Measurements from ENCODE around the gene GATB. TPM values are rescaled to one million over a fixed set of nuclear protein-coding genes. Genes with fewer than 3 reads are reported as not detected.
A peak's percentile ranks its signal among the peaks of the same experiment; 100 is the strongest.

The GATB gene
- total RNA-seq, 4 donors from 2014 or later, result 26.6 to 49.2 (median 32.6) TPM

GRCh38 chr4:151669990-151670389, 90.8 kb downstream of the GATB start:
- TF ChIP-seq CTCF (IDR thresholded peaks at IDR 0.05) (no peak), EP300 (IDR thresholded peaks at IDR 0.05) (no peak), POLR2A (IDR thresholded peaks at IDR 0.05) (no peak)
- WGBS, 2 donors, result 88% methylated on average over 9 of the region's 9 CpGs
- Histone ChIP-seq H3K27ac (peak overlapping the region in 1 of 4 donors; percentile 62), H3K4me3 (no peak overlapping the region), H3K4me1 (peaks cover 0 to 13% (median 0%) of the 10 kb centered on the region in 4 donors), H3K9me3 (no peaks in the 10 kb centered on the region), H3K27me3 (no peaks in the 10 kb centered on the region), H3K36me3 (peaks cover 0 to 18% (median 0%) of the 10 kb centered on the region in 3 donors)
- DNase-seq (ENCODE audit: low spot score in 2 of 2), result no peak

- WGBS, 2 donors, result 55 to 68% methylated on average over 4 of the region's 4 CpGs
- H3K36me3 ChIP-seq, result peaks cover 0 to 29% (median 0%) of the 10 kb centered on the region in 3 donors
Observed at GRCh38 chr4:151668689-151669402, 92.0 kb downstream of the GATB start.

GRCh38 chr4:151667666-151668065, 93.1 kb downstream of the GATB start:
- TF ChIP-seq POLR2A (IDR thresholded peaks at IDR 0.05), result no peak
- TF ChIP-seq CTCF (IDR thresholded peaks at IDR 0.05), result no peak
- TF ChIP-seq EP300 (IDR thresholded peaks at IDR 0.05), result no peak
- peak overlapping the region in 2 of 4 donors; percentile 33 to 62 for H3K27ac ChIP-seq
- H3K4me3 ChIP-seq, result no peak overlapping the region
- no peak for DNase-seq (ENCODE audit: low spot score in 2 of 2)
- H3K9me3 ChIP-seq, result no peaks in the 10 kb centered on the region
- H3K27me3 ChIP-seq, result no peaks in the 10 kb centered on the region
- peaks cover 0 to 31% (median 0%) of the 10 kb centered on the region in 3 donors for H3K36me3 ChIP-seq
- 86 to 87% methylated on average over 4 of the region's 4 CpGs for WGBS, 2 donors
- no peaks in the 10 kb centered on the region for H3K4me1 ChIP-seq

More at GRCh38 chr4:151668689-151669402, 92.0 kb downstream of the GATB start:
- Histone ChIP-seq H3K27me3 (no peaks in the 10 kb centered on the region), H3K9me3 (no peaks in the 10 kb centered on the region), H3K4me3 (no peak overlapping the region), H3K27ac (peak overlapping the region in 3 of 4 donors; percentile 25 to 62 (median 29)), H3K4me1 (peaks cover 0 to 1% (median 0%) of the 10 kb centered on the region in 4 donors)
- TF ChIP-seq EP300 (IDR thresholded peaks at IDR 0.05) (no peak), POLR2A (IDR thresholded peaks at IDR 0.05) (no peak), CTCF (IDR thresholded peaks at IDR 0.05) (no peak)
- DNase-seq (ENCODE audit: low spot score in 2 of 2), result no peak

- Histone ChIP-seq H3K4me1 (no peaks in the 10 kb centered on the region), H3K36me3 (peaks cover 0 to 25% (median 0%) of the 10 kb centered on the region in 3 donors), H3K4me3 (no peak overlapping the region), H3K27me3 (no peaks in the 10 kb centered on the region), H3K27ac (peak overlapping the region in 2 of 4 donors; percentile 33 to 62), H3K9me3 (no peaks in the 10 kb centered on the region)
- WGBS, 2 donors, result 34 to 38% methylated on average over 3 of the region's 3 CpGs
- TF ChIP-seq EP300 (IDR thresholded peaks at IDR 0.05), result no peak
- TF ChIP-seq CTCF (IDR thresholded peaks at IDR 0.05), result no peak
- no peak for TF ChIP-seq POLR2A (IDR thresholded peaks at IDR 0.05)
- DNase-seq (ENCODE audit: low spot score in 2 of 2), result no peak
Observed at GRCh38 chr4:151667048-151667447, 93.8 kb downstream of the GATB start.

- Histone ChIP-seq H3K4me1 (no peaks in the 10 kb centered on the region), H3K27me3 (no peaks in the 10 kb centered on the region), H3K36me3 (peaks cover 0 to 19% (median 0%) of the 10 kb centered on the region in 3 donors), H3K9me3 (no peaks in the 10 kb centered on the region), H3K27ac (peak overlapping the region in 1 of 4 donors; percentile 62), H3K4me3 (no peak overlapping the region)
- DNase-seq (ENCODE audit: low spot score in 2 of 2), result no peak
- 79 to 80% methylated on average over 5 of the region's 5 CpGs for WGBS, 2 donors
- TF ChIP-seq EP300 (IDR thresholded peaks at IDR 0.05), result no peak
- no peak for TF ChIP-seq POLR2A (IDR thresholded peaks at IDR 0.05)
- TF ChIP-seq CTCF (IDR thresholded peaks at IDR 0.05), result no peak
Observed at GRCh38 chr4:151666501-151666900, 94.3 kb downstream of the GATB start.

All from tibial nerve (tissue), 4 donors.